ENCODE measurements around the gene ZNF83. TPM values are rescaled to one million over a fixed set of nuclear protein-coding genes. Genes with fewer than 3 reads are reported as not detected.

ZNF83 gene
- total RNA-seq, 1 experiment from 2014 or later: 31.6 TPM

- Mint-ChIP-seq H3K36me3 (ENCODE audit: insufficient read depth in 1 of 3, low read depth in 3 of 3) (peaks cover 1 to 32% (median 27%) of the 10 kb centered on the region in 3 experiments; a peak in 5 of 7 replicates), H3K27me3 (ENCODE audit: low read depth) (no peaks in the 10 kb centered on the region), H3K4me1 (peaks cover 34% of the 10 kb centered on the region in 2 experiments), H3K4me3 (no peak overlapping the region), H3K27ac (no peak overlapping the region), H3K9me3 (no peaks in the 10 kb centered on the region)
- Histone ChIP-seq H3K18ac (ENCODE audit: insufficient read length, low read depth, low read length) (no peak overlapping the region), H2BK5ac (ENCODE audit: insufficient read length, low read length) (no peak overlapping the region), H3K56ac (ENCODE audit: insufficient read length, low read depth, low read length) (no peak overlapping the region), H3K4me2 (ENCODE audit: insufficient read depth, insufficient read length, low read length) (no peak overlapping the region), H3K4ac (ENCODE audit: low read depth, low read length) (no peak overlapping the region), H3K23ac (ENCODE audit: insufficient read length, low read depth, low read length) (no peak overlapping the region), H3K27ac (ENCODE audit: insufficient read length, low read depth, low read length) (no peak overlapping the region), H3K9ac (ENCODE audit: extremely low read depth, insufficient read length, low read length) (no peak overlapping the region), H3K79me2 (ENCODE audit: insufficient read depth, low read length) (no peaks in the 10 kb centered on the region), H2BK15ac (ENCODE audit: low read depth, low read length) (no peak overlapping the region), H3K27me3 (ENCODE audit: insufficient read depth, low read length) (no peaks in the 10 kb centered on the region), H2BK12ac (ENCODE audit: insufficient read length, low read depth, low read length) (no peak overlapping the region), H4K20me1 (ENCODE audit: control insufficient read depth, insufficient read depth, insufficient read length) (peaks cover 3% of the 10 kb centered on the region), H2AK5ac (ENCODE audit: insufficient read length, low read length) (no peak overlapping the region), H4K5ac (ENCODE audit: insufficient read length, low read depth, low read length) (no peak overlapping the region), H3T11ph (ENCODE audit: low read length) (no peak overlapping the region), H3K9me3 (ENCODE audit: control insufficient read depth, low read depth, low read length) (no peaks in the 10 kb centered on the region), H4K8ac (replicated peaks; ENCODE audit: insufficient read length, low read depth, low read length) (no peak overlapping the region), H3K4me1 (ENCODE audit: insufficient read depth, low read length) (no peaks in the 10 kb centered on the region; the same call in 1 of the 2 replicates), H4K91ac (ENCODE audit: insufficient read length, low read depth, low read length) (no peak overlapping the region), H2BK20ac (ENCODE audit: low read depth, low read length, poor library complexity, severe bottlenecking) (no peak overlapping the region), H3K14ac (ENCODE audit: insufficient read depth, low read length) (no peak overlapping the region), H2BK120ac (ENCODE audit: low read depth, low read length, poor library complexity, severe bottlenecking) (no peak overlapping the region), H3K23me2 (ENCODE audit: insufficient read length, low read depth, low read length, poor library complexity, severe bottlenecking) (peaks cover 9% of the 10 kb centered on the region), H2AFZ (ENCODE audit: low read length) (no peak overlapping the region), H3K79me1 (ENCODE audit: insufficient read depth, low read depth, low read length, poor library complexity, severe bottlenecking) (no peaks in the 10 kb centered on the region)
- no peak for TF ChIP-seq CTCF (conservative IDR thresholded peaks at IDR 0.05)
- no CpG with 5 or more reads among the region's 14 CpGs for WGBS (ENCODE audit: extremely low coverage, insufficient read length, low lambda C conversion rate)
- no peak for DNase-seq
Measured at GRCh38 chr19:52567921-52568320, 70.2 kb downstream of the ZNF83 start.
